ENCODE measurements around the gene OR1F1. TPM values are rescaled to one million over a fixed set of nuclear protein-coding genes. Genes with fewer than 3 reads are reported as not detected.
A peak's percentile ranks its signal among the peaks of the same experiment; 100 is the strongest.

The OR1F1 gene
- total RNA-seq, 2 experiments from 2014 or later: not detected

- ChIA-PET CTCF (interaction anchor here (1.1 kb wide), 1 partner anchor 23 kb away, joined by 3 read pairs; no protein-coding TSS in a partner anchor), POLR2A (interaction anchor here (0.6 to 3.1 kb wide), 9 partner anchors 15 to 212 kb away, joined by 3 to 13 read pairs (median 5); partner anchors contain the start of genes ZNF174, ZNF200 and ZNF263)
- intact Hi-C loops (cut with DNase I, micrococcal nuclease): loop anchor here (5.0 to 10.0 kb wide), 4 partner anchors 37 to 76 kb away; no protein-coding TSS in a partner anchor
- Mint-ChIP-seq H3K4me3 (peak overlapping the region; percentile 81), H3K9me3 (peaks cover 6% of the 10 kb centered on the region), H3K27ac (peak overlapping the region; percentile 47), H3K27me3 (peaks cover 88% of the 10 kb centered on the region), H3K4me1 (ENCODE audit: low read depth) (peaks cover 44% of the 10 kb centered on the region), H3K36me3 (ENCODE audit: low read depth) (peaks cover 5% of the 10 kb centered on the region)
- H3K27me3 ChIP-seq (ENCODE audit: control insufficient read depth in 1 of 2, insufficient read depth in 2 of 2, low read length in 2 of 2): peaks cover 68 to 78% of the 10 kb centered on the region in 2 experiments
- ATAC-seq (ENCODE audit: poor library complexity) (peak; percentile 44), DNase-seq (peak in 6 of 14 experiments; percentile 7 to 59 (median 44))
- peaks cover 5 to 60% of the 10 kb centered on the region in 2 experiments for H3K9me3 ChIP-seq (ENCODE audit: control insufficient read depth in 1 of 2, insufficient read depth in 1 of 2, low read length in 2 of 2)
- peaks cover 51% of the 10 kb centered on the region for H3K4me1 ChIP-seq (ENCODE audit: insufficient read depth, low read length)
- TF ChIP-seq CTCF (IDR thresholded peaks at IDR 0.05): no peak
- H3K36me3 ChIP-seq (ENCODE audit: insufficient read depth, low read length): no peaks in the 10 kb centered on the region
- H3K27ac ChIP-seq (ENCODE audit: low read depth in 1 of 2, low read length in 2 of 2): no peak overlapping the region
- peak overlapping the region; percentile 33 for H3K4me3 ChIP-seq (ENCODE audit: low read length)
These were observed 1.2 kb downstream of the OR1F1 start for GRCh38 chr16:3188925-3189825.

DNA sequence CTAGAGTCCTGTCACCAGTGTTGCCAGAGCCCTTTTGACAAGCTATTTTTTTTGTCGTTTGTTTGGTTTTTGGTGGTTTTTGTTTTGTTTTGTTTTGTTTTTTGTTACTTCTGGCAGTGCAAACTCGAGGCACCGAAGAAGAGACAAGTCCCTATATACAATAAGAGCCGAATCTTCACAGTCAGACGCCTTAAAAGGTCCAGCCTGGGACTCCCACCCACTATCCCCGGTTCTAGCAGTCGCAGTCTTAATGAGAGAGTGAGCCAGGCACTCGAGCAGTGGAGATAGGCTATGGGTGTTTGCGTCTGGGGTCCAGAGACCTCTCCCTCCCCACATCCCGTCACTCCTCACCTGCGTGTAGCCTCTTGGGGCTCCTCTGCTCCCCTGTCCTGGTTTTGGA is 1.9 kb downstream of the OR1F1 start:
- H3K27me3 Mint-ChIP-seq: peaks cover 90% of the 10 kb centered on the region
- peaks cover 41% of the 10 kb centered on the region for H3K4me1 Mint-ChIP-seq (ENCODE audit: low read depth)
- ChIA-PET POLR2A (interaction anchor here (1.4 to 3.1 kb wide), 4 partner anchors 39 to 93 kb away, joined by 7 to 13 read pairs (median 8); partner anchors contain the start of genes ZNF200 and ZNF263), CTCF (no interaction called here)
- intact Hi-C loops (cut with DNase I, micrococcal nuclease): loop anchor here (5.0 to 10.0 kb wide), 4 partner anchors 38 to 75 kb away; no protein-coding TSS in a partner anchor
- peaks cover 3% of the 10 kb centered on the region for H3K9me3 Mint-ChIP-seq
- DNase-seq (no peak), ATAC-seq (ENCODE audit: poor library complexity) (no peak)
- Histone ChIP-seq H3K4me3 (ENCODE audit: low read length) (peak overlapping the region; percentile 33), H3K36me3 (ENCODE audit: insufficient read depth, low read length) (no peaks in the 10 kb centered on the region), H3K27ac (ENCODE audit: low read depth in 1 of 2, low read length in 2 of 2) (no peak overlapping the region), H3K9me3 (ENCODE audit: control insufficient read depth in 1 of 2, insufficient read depth in 1 of 2, low read length in 2 of 2) (peaks cover 5 to 60% of the 10 kb centered on the region in 2 experiments), H3K4me1 (ENCODE audit: insufficient read depth, low read length) (peaks cover 50% of the 10 kb centered on the region), H3K27me3 (ENCODE audit: control insufficient read depth in 1 of 2, insufficient read depth in 2 of 2, low read length in 2 of 2) (peaks cover 71 to 85% of the 10 kb centered on the region in 2 experiments)
- TF ChIP-seq CTCF (IDR thresholded peaks at IDR 0.05): no peak
- H3K36me3 Mint-ChIP-seq (ENCODE audit: low read depth): peaks cover 5% of the 10 kb centered on the region
- peak overlapping the region; percentile 81 for H3K4me3 Mint-ChIP-seq
- peak overlapping the region; percentile 47 for H3K27ac Mint-ChIP-seq

- H3K4me3 ChIP-seq (ENCODE audit: low read length): no peak overlapping the region
- ChIA-PET POLR2A (interaction anchor here (0.5 to 1.4 kb wide), 3 partner anchors 25 to 309 kb away, joined by 3 to 4 read pairs (median 3); partner anchors contain the start of gene CLUAP1), CTCF (interaction anchor here (1.1 kb wide), 1 partner anchor 11 kb away, joined by 3 read pairs; no protein-coding TSS in a partner anchor)
- no peaks in the 10 kb centered on the region for H3K36me3 ChIP-seq (ENCODE audit: insufficient read depth, low read length)
- peaks cover 5% of the 10 kb centered on the region for H3K36me3 Mint-ChIP-seq (ENCODE audit: low read depth)
- peaks cover 41% of the 10 kb centered on the region for H3K4me1 Mint-ChIP-seq (ENCODE audit: low read depth)
- ATAC-seq (ENCODE audit: poor library complexity) (peak; percentile 63), DNase-seq (peak in 3 of 14 experiments; percentile 27 to 72 (median 54))
- H3K9me3 ChIP-seq (ENCODE audit: control insufficient read depth in 1 of 2, insufficient read depth in 1 of 2, low read length in 2 of 2): peaks cover 5 to 69% of the 10 kb centered on the region in 2 experiments
- H3K27ac ChIP-seq (ENCODE audit: low read depth in 1 of 2, low read length in 2 of 2): no peak overlapping the region
- TF ChIP-seq CTCF (IDR thresholded peaks at IDR 0.05): no peak
- H3K27me3 Mint-ChIP-seq: peaks cover 94% of the 10 kb centered on the region
- H3K9me3 Mint-ChIP-seq: peaks cover 3% of the 10 kb centered on the region
- intact Hi-C loops (cut with DNase I, micrococcal nuclease): no loop called here
- H3K27ac Mint-ChIP-seq: peak overlapping the region; percentile 47
- H3K4me3 Mint-ChIP-seq: peak overlapping the region; percentile 70
- H3K27me3 ChIP-seq (ENCODE audit: control insufficient read depth in 1 of 2, insufficient read depth in 2 of 2, low read length in 2 of 2): peaks cover 75 to 88% of the 10 kb centered on the region in 2 experiments
- peaks cover 50% of the 10 kb centered on the region for H3K4me1 ChIP-seq (ENCODE audit: insufficient read depth, low read length)
These were observed 2.9 kb downstream of the OR1F1 start for GRCh38 chr16:3190949-3191353.

Data from CD4-positive, alpha-beta T cell (primary cell).